AG10803 (cell line): Measurements from ENCODE around the gene TMEM253.

Experiments used
- DNase-seq: peaks from one replicate; pipeline ENCODE4 v3.0.0; 2010; ENCODE audit warnings: low read depth
- H3K4me3 ChIP-seq: 2 replicates; pipeline ENCODE4 v1.5.1; 2011; ENCODE audit warnings: mild to moderate bottlenecking, low read length, control low read depth
- CTCF ChIP-seq: conservative IDR thresholded peaks from 2 replicates; pipeline ENCODE4 v1.5.1; 2011; ENCODE audit warnings: mild to moderate bottlenecking, low read length, control low read depth, inconsistent platforms

The TMEM253 gene

GRCh38 chr14:21142357-21142756 is 41.5 kb downstream of the TMEM253 start:
- H3K4me3 ChIP-seq, result no peak overlapping the region
- DNase-seq, result no peak
- TF ChIP-seq CTCF, result no peak

- TF ChIP-seq CTCF, result no peak
- H3K4me3 ChIP-seq, result no peak overlapping the region
- no peak for DNase-seq
These were observed 44.6 kb downstream of the TMEM253 start for GRCh38 chr14:21145437-21145836.

- DNase-seq, result no peak
- TF ChIP-seq CTCF, result no peak
- no peak overlapping the region for H3K4me3 ChIP-seq
These were observed 48.9 kb downstream of the TMEM253 start for GRCh38 chr14:21149641-21150367.
